A549 (cell line): Measurements from ENCODE around the gene MYH6. TPM values are rescaled to one million over a fixed set of nuclear protein-coding genes. Genes with fewer than 3 reads are reported as not detected.

ENCODE experiments used
- ATAC-seq, 2 experiments: fragments of 200-7000 bp in 1 of 2; fragments of >200 bp in 1 of 2; cut with Nextera tagmentation in 1 of 2; cut with Tn5 transposase in 1 of 2; 3 replicates each; pipeline versions ENCODE4 v1.8.0 to v1.9.1; 2018 to 2020; ENCODE audit warnings: mild to moderate bottlenecking in 1 of 2, moderate library complexity in 1 of 2
- CTCF ChIA-PET: fragments of 300-600 bp; sonication (Branson Sonifier 250); formaldehyde crosslinking; extraction: SDS; loops from one replicate; lab custom pipeline; 2021; ENCODE audit warnings: antibody characterized with exemption, inconsistent platforms; lab: Yijun Ruan, JAX
- POLR2A ChIA-PET: fragments of 350-600 bp; formaldehyde crosslinking; extraction: SDS; loops from one replicate; lab custom pipeline; 2021; ENCODE audit warnings: antibody characterized with exemption, inconsistent platforms; lab: Yijun Ruan, JAX
- DNase-seq, 2 experiments: peaks; one replicate each; pipeline versions ENCODE4 v3.0.0 to v3.0.0-alpha.2; 2011 to 2016; ENCODE audit warnings: low read depth in 1 of 2, low spot score in 1 of 2
- FAIRE-seq: peaks from 2 replicates; lab custom pipeline; 2011; peaks lifted over from hg19 to GRCh38; lab: Jason Lieb, UNC
- H3K27ac ChIP-seq, 2 experiments: fragments of >200 bp; sonication (Bioruptor Twin); formaldehyde crosslinking; 3 replicates each; pipeline ENCODE4 v1.5.1; 2016 to 2017
- H3K4me1 ChIP-seq: fragments of >200 bp; sonication (Bioruptor Twin); formaldehyde crosslinking; 3 replicates; pipeline ENCODE4 v1.6.1; 2016
- H3K4me2 ChIP-seq: fragments of >200 bp; sonication (Bioruptor Twin); formaldehyde crosslinking; 3 replicates; pipeline ENCODE4 v1.6.1; 2016
- H3K4me3 ChIP-seq: fragments of >200 bp; sonication (Bioruptor Twin); formaldehyde crosslinking; 3 replicates; pipeline ENCODE4 v1.5.1; 2016
- H3K9me3 ChIP-seq: fragments of >200 bp; sonication (Bioruptor Twin); formaldehyde crosslinking; 3 replicates; pipeline ENCODE4 v1.6.1; 2016
- CBX2 ChIP-seq: fragments of 200-600 bp; sonication (generic); IDR thresholded peaks from 2 replicates; pipeline ENCODE4 v1.6.1; 2016; ENCODE audit warnings: low read depth, mild to moderate bottlenecking, borderline replicate concordance
- CHD4 ChIP-seq: fragments of 200-600 bp; sonication (generic); IDR thresholded peaks from 2 replicates; pipeline ENCODE4 v1.6.1; 2016; ENCODE audit warnings: antibody characterized with exemption, mild to moderate bottlenecking, borderline replicate concordance
- EHF ChIP-seq: fragments of 250-450 bp; sonication (Bioruptor Pico); IDR thresholded peaks from 2 replicates; pipeline ENCODE4 v1.5.0; 2020; ENCODE audit warnings: mild to moderate bottlenecking
- EP300 ChIP-seq, 2 experiments: fragments of >200 bp; sonication (Bioruptor Twin); formaldehyde crosslinking; IDR thresholded peaks; 2 replicates in 1 of 2; 3 replicates in 1 of 2; pipeline ENCODE4 v1.6.1; 2016 to 2017
- ESRRA ChIP-seq: fragments of 150-350 bp; IDR thresholded peaks from 2 replicates; pipeline ENCODE4 v1.6.1; 2014; ENCODE audit warnings: mild to moderate bottlenecking, low read length, borderline replicate concordance
- FOSB ChIP-seq: fragments of 250-450 bp; sonication (Bioruptor Pico); IDR thresholded peaks from 2 replicates; pipeline ENCODE4 v1.5.0; 2020; ENCODE audit warnings: mild to moderate bottlenecking, moderate library complexity
- FOXS1 ChIP-seq: fragments of 250-450 bp; sonication (Bioruptor Pico); IDR thresholded peaks from 2 replicates; pipeline ENCODE4 v1.5.0; 2020; ENCODE audit warnings: mild to moderate bottlenecking, moderate library complexity
- GATA3 ChIP-seq: IDR thresholded peaks from 2 replicates; pipeline ENCODE4 v1.6.1; 2012; ENCODE audit warnings: borderline replicate concordance
- HDAC2 ChIP-seq: fragments of 200-600 bp; sonication (generic); IDR thresholded peaks from 2 replicates; pipeline ENCODE4 v1.6.1; 2016
- HEYL ChIP-seq: fragments of 250-450 bp; sonication (Bioruptor Pico); IDR thresholded peaks from 2 replicates; pipeline ENCODE4 v1.8.0; 2021; ENCODE audit warnings: mild to moderate bottlenecking, moderate library complexity
- HOXA7 ChIP-seq: fragments of 250-450 bp; sonication (Bioruptor Pico); IDR thresholded peaks from 2 replicates; pipeline ENCODE4 v1.5.0; 2020; ENCODE audit warnings: mild to moderate bottlenecking, moderate library complexity
- HOXB13 ChIP-seq: fragments of 250-450 bp; sonication (Bioruptor Pico); IDR thresholded peaks from 2 replicates; pipeline ENCODE4 v1.5.0; 2020; ENCODE audit warnings: low read depth, mild to moderate bottlenecking, moderate library complexity
- KDM1A ChIP-seq: fragments of 200-600 bp; sonication (generic); IDR thresholded peaks from 2 replicates; pipeline ENCODE4 v1.6.1; 2016; ENCODE audit warnings: low read depth, mild to moderate bottlenecking
- KDM5A ChIP-seq: fragments of 200-600 bp; sonication (generic); IDR thresholded peaks from 2 replicates; pipeline ENCODE4 v1.6.1; 2016; ENCODE audit warnings: antibody characterized with exemption, mild to moderate bottlenecking
- NPAS2 ChIP-seq: fragments of 250-450 bp; sonication (Bioruptor Pico); IDR thresholded peaks from 2 replicates; pipeline ENCODE4 v1.8.0; 2022; ENCODE audit warnings: mild to moderate bottlenecking, moderate library complexity, borderline replicate concordance
- PHF8 ChIP-seq: fragments of 200-600 bp; sonication (generic); IDR thresholded peaks from 2 replicates; pipeline ENCODE4 v1.6.1; 2016; ENCODE audit warnings: low read depth, mild to moderate bottlenecking, antibody characterized with exemption, moderate library complexity, borderline replicate concordance
- RAD21 ChIP-seq, 2 experiments: fragments of >200 bp in 1 of 2; sonication (Bioruptor Twin) in 1 of 2; formaldehyde crosslinking in 1 of 2; IDR thresholded peaks in 1 of 2; conservative IDR thresholded peaks in 1 of 2; 2 replicates in 1 of 2; 3 replicates in 1 of 2; pipeline ENCODE4 v1.6.1; 2012 to 2018; ENCODE audit warnings: inconsistent platforms in 1 of 2
- TP53 ChIP-seq: fragments of 250-450 bp; sonication (Bioruptor Pico); IDR thresholded peaks from 2 replicates; pipeline ENCODE4 v1.5.0; 2021; ENCODE audit warnings: mild to moderate bottlenecking, moderate library complexity
- WGBS: methylation state at CpG from one replicate; pipeline ENCODE4 v1.1.6; 2017; ENCODE audit errors: missing lambda C conversion rate; 5-methylcytosine and 5-hydroxymethylcytosine counted together
- polyA plus RNA-seq, 4 experiments: library from polyadenylated mRNA; depleted of rRNA in 3 of 4; stranded (reverse); fragments of >200 nt; fragmentation: RNase III in 1 of 4; extraction: RNeasy Plus Mini Kit Qiagen cat#74134 plus additional on column Dnase treatment in 1 of 4; gene quantifications; 2 replicates in 3 of 4; 3 replicates in 1 of 4; pipeline ENCODE4 v1.2.3, GENCODE V29; 2011 to 2017
- TF ChIP-seq, protein P1 (sequence below): fragments of 150-350 bp; IDR thresholded peaks from 2 replicates; pipeline ENCODE4 v1.6.1; 2014; ENCODE audit warnings: low read depth, mild to moderate bottlenecking, low read length
- TF ChIP-seq, protein P2 (sequence below): fragments of >200 bp; sonication (Bioruptor Twin); formaldehyde crosslinking; IDR thresholded peaks from 3 replicates; pipeline ENCODE4 v1.5.1; 2016
- TF ChIP-seq, protein P3 (sequence below): fragments of >200 bp; sonication (Bioruptor Twin); formaldehyde crosslinking; IDR thresholded peaks from 3 replicates; pipeline ENCODE4 v1.6.1; 2016

Gene MYH6
- polyA plus RNA-seq, 2 of the 4 experiments (the other 2 are of a cell fraction) = not detected

DNA sequence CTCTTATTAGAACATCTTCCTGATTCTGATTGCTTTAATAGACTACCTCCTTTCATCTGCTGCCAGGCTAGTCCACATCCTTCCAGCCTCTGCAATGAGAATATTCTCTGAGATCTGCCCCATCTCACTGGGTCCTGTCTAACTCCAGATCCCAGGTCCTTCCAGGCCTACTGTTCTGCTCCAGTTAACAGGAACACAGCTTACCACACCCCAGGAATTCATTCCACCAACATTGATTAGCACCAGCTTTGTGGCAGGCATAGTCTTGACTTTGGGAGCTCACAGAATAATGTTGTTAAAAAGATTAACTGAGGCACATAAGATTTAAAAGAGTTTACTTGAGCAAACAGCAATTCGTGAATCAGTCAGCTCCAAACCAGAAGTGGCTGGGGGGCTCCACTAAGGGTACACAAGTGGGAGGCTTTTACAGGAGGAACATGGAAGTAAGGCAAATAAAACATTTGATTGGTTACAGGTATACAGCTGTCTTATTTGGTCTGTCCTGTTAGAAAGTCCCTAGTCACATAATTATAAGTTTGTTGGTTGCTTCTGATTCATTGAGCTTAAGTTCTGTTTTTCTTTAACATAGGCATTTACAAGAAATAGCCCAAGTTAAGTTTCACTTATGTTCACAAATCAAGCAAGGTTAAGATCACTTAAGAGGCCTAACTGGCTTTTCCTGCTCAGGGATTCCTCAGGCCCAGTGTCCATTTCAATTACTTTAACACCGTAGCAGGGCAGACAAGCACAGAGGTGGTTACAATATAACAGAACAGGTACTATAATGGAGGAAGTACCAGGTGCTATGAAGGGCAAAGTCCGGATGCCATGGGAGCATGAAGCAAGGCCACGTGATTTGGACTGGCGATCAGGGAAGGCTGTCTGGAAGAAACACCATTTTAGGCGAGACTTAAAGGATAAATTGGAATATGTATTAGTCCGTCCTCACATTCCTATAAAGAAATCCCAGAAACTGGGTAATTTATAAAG is 39.6 kb upstream of the MYH6 start:
- Histone ChIP-seq H3K4me1 (no peaks in the 10 kb centered on the region), H3K4me3 (no peak overlapping the region), H3K9me3 (peaks cover 7% of the 10 kb centered on the region; the same call in 2 of the 3 replicates), H3K4me2 (no peak overlapping the region), H3K27ac (no peak overlapping the region)
- WGBS = 48% methylated on average over 7 of the region's 7 CpGs
- peak; percentile 18 for FAIRE-seq
- CTCF ChIA-PET = interaction anchor here (1.2 kb wide), 1 partner anchor 20 kb away, joined by 5 read pairs; no protein-coding TSS in a partner anchor
- DNase-seq = no peak
- POLR2A ChIA-PET = no interaction called here
- ATAC-seq = no peak
- TF ChIP-seq RAD21 (conservative IDR thresholded peaks at IDR 0.05 in 1 of 2, IDR thresholded peaks at IDR 0.05 in 1 of 2) = no peak
- TF ChIP-seq CHD4 = no peak
- TF ChIP-seq HEYL (CRISPR knock-in tag) = no peak
- TF ChIP-seq KDM1A = no peak

DNA sequence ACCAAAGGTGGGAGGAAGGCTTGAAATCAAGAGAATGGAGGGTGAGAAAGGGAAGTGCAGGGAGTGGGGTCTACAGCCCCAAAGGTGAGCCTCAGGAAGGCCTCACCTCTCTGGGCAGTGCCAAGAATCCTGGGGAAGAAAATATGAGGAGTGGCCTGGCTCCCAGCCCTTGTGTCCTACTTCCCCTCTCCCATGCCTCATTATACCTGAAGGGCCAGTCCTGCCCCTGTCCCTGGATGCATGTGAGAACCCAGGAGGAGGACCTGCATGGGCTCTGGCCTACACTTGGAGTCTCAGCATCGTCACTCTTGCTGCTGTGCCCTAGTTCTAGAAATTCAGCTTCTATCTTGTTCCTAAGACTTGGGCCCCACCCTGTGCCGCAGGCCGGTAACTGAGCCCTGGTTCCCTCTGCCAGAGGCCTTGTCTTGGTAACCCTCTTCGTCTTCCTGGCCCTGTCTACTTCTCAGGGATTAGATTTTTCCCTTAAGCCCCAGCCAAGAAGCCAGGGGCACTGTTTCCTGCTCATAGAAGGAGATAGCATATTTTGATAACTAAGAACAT is 38.3 kb upstream of the MYH6 start:
- H3K9me3 ChIP-seq = no peaks in the 10 kb centered on the region
- no peak for DNase-seq
- no peak for TF ChIP-seq HDAC2
- TF ChIP-seq FOXS1 (CRISPR knock-in tag) = no peak
- TF ChIP-seq EHF (CRISPR knock-in tag) = no peak
- TF ChIP-seq PHF8 = no peak
- TF ChIP-seq HOXA7 (CRISPR knock-in tag) = no peak
- TF ChIP-seq NPAS2 (CRISPR knock-in tag) = no peak
- TF ChIP-seq FOSB (CRISPR knock-in tag) = no peak
- TF ChIP-seq HOXB13 (CRISPR knock-in tag) = no peak
- no peak for TF ChIP-seq TP53
- TF ChIP-seq, protein P1, sequence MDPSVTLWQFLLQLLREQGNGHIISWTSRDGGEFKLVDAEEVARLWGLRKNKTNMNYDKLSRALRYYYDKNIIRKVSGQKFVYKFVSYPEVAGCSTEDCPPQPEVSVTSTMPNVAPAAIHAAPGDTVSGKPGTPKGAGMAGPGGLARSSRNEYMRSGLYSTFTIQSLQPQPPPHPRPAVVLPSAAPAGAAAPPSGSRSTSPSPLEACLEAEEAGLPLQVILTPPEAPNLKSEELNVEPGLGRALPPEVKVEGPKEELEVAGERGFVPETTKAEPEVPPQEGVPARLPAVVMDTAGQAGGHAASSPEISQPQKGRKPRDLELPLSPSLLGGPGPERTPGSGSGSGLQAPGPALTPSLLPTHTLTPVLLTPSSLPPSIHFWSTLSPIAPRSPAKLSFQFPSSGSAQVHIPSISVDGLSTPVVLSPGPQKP = no peak
- no peak for TF ChIP-seq CBX2
- TF ChIP-seq, protein P2, sequence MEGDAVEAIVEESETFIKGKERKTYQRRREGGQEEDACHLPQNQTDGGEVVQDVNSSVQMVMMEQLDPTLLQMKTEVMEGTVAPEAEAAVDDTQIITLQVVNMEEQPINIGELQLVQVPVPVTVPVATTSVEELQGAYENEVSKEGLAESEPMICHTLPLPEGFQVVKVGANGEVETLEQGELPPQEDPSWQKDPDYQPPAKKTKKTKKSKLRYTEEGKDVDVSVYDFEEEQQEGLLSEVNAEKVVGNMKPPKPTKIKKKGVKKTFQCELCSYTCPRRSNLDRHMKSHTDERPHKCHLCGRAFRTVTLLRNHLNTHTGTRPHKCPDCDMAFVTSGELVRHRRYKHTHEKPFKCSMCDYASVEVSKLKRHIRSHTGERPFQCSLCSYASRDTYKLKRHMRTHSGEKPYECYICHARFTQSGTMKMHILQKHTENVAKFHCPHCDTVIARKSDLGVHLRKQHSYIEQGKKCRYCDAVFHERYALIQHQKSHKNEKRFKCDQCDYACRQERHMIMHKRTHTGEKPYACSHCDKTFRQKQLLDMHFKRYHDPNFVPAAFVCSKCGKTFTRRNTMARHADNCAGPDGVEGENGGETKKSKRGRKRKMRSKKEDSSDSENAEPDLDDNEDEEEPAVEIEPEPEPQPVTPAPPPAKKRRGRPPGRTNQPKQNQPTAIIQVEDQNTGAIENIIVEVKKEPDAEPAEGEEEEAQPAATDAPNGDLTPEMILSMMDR = no peak
- no peak for TF ChIP-seq KDM5A
- no peak for TF ChIP-seq EP300 (IDR thresholded peaks at IDR 0.05)
- no peak for TF ChIP-seq GATA3
- TF ChIP-seq ESRRA = no peak
- TF ChIP-seq, protein P3, sequence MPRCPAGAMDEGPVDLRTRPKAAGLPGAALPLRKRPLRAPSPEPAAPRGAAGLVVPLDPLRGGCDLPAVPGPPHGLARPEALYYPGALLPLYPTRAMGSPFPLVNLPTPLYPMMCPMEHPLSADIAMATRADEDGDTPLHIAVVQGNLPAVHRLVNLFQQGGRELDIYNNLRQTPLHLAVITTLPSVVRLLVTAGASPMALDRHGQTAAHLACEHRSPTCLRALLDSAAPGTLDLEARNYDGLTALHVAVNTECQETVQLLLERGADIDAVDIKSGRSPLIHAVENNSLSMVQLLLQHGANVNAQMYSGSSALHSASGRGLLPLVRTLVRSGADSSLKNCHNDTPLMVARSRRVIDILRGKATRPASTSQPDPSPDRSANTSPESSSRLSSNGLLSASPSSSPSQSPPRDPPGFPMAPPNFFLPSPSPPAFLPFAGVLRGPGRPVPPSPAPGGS = no peak
- TF ChIP-seq, all 56 proteins: peak for 0
- Histone ChIP-seq H3K4me1 (no peaks in the 10 kb centered on the region), H3K4me3 (no peak overlapping the region), H3K27ac (no peak overlapping the region), H3K4me2 (no peak overlapping the region)
- ATAC-seq (no peak), FAIRE-seq (no peak)
- ChIA-PET CTCF (no interaction called here), POLR2A (no interaction called here)
- 55% methylated on average over 4 of the region's 4 CpGs for WGBS
